NCI-H460 (cell line): ENCODE data around the gene LONP2. TPM values are rescaled to one million over a fixed set of nuclear protein-coding genes. Genes with fewer than 3 reads are reported as not detected.
"Not testable (repeated sequence)": the region's sequence is repeated elsewhere in the genome, so short reads cannot be mapped to it uniquely, and the experiment has no call there.

Experiments
- DNase-seq: peaks from one replicate; pipeline ENCODE4 v3.0.0-alpha.2; 2016; ENCODE audit warnings: low read depth; ENCODE audit errors: extremely low read depth
- total RNA-seq: library from RNA; depleted of rRNA; stranded (reverse); fragments of >200 nt; shearing (Covaris generic); gene quantifications from 2 replicates; pipeline ENCODE4 v1.2.3, GENCODE V29; 2014; rRNA removed

Gene LONP2
- total RNA-seq, 1 experiment from 2014 or later, result 49.5 TPM

- DNase-seq, result no peak
Measured at GRCh38 chr16:48383877-48384519, 139.9 kb downstream of the LONP2 start.

GRCh38 chr16:48384520-48385252 lies 140.6 kb downstream of the LONP2 start:
- no peak for DNase-seq

GRCh38 chr16:48385253-48386150 lies 141.4 kb downstream of the LONP2 start, which contains the start of gene SIAH1:
TSS of gene SIAH1 (minus strand) at chr16:48385413. CDS start at chr16:48362428, 22,985 bp downstream.
- peak; percentile 79 for DNase-seq

- DNase-seq, result no peak
Measured at GRCh38 chr16:48386559-48387312, 142.6 kb downstream of the LONP2 start.

- no peak for DNase-seq
Measured at GRCh38 chr16:48392407-48392806, 148.3 kb downstream of the LONP2 start.

- no peak for DNase-seq
Measured at GRCh38 chr16:48393485-48394354, 149.6 kb downstream of the LONP2 start.

GRCh38 chr16:48394355-48394703 lies 150.2 kb downstream of the LONP2 start:
- no peak for DNase-seq

GRCh38 chr16:48395375-48395774 lies 151.3 kb downstream of the LONP2 start:
- no peak for DNase-seq

GRCh38 chr16:48402547-48402946 lies 158.4 kb downstream of the LONP2 start:
- DNase-seq, result not testable (repeated sequence)

- DNase-seq, result no peak
Measured at GRCh38 chr16:48405153-48405552, 161.1 kb downstream of the LONP2 start.

GRCh38 chr16:48405907-48406306 lies 161.8 kb downstream of the LONP2 start:
- DNase-seq, result no peak

Other genes starting within 250 kb of the LONP2 start
- not detected in 2 replicates for gene ABCC12, start 88.3 kb upstream of the LONP2 start, total RNA-seq
- gene ABCC11, start 3.2 kb downstream of the LONP2 start, total RNA-seq, result not detected in 2 replicates
- gene SIAH1, start 141.1 kb downstream of the LONP2 start, total RNA-seq, result 23.8 and 30.6 TPM in 2 replicates